HG02852 (cell line): ENCODE measurements around the gene SBF2.

Source experiments
- ATAC-seq: cut with Tn5 transposase; IDR thresholded peaks from one replicate; pipeline ENCODE4 v1.9.1; 2021; ENCODE audit warnings: mild to moderate bottlenecking, moderate library complexity; ENCODE audit not compliant: unreplicated experiment

Gene SBF2

GRCh38 chr11:9738707-9739106 is 555.3 kb downstream of the SBF2 start:
- ATAC-seq: no peak

GRCh38 chr11:9738116-9738515 is 555.9 kb downstream of the SBF2 start:
- ATAC-seq: no peak

GRCh38 chr11:9736365-9736764 is 557.7 kb downstream of the SBF2 start:
- ATAC-seq: no peak

GRCh38 chr11:9735919-9736318 is 558.1 kb downstream of the SBF2 start:
- ATAC-seq: no peak

GRCh38 chr11:9735236-9735635 is 558.8 kb downstream of the SBF2 start:
- ATAC-seq: no peak

DNA sequence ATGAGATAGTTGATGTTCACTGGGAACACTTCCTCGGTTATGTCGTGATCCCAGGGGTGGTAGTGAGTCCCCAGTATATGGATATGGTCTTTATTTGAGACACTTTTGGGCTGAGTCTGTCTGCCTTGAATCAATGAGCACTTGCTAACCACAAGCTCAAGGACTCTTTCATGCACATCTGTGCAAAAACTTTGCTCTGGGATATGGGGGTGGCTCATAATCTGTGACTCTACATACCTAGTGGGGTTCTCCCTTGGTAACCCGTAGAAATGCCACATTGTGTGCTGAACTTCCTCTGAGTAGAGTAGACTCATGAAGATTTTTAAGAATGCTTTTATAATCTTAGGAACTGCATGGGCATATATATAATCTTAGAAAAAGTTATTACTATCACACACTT is 560.8 kb downstream of the SBF2 start:
- no peak for ATAC-seq

DNA sequence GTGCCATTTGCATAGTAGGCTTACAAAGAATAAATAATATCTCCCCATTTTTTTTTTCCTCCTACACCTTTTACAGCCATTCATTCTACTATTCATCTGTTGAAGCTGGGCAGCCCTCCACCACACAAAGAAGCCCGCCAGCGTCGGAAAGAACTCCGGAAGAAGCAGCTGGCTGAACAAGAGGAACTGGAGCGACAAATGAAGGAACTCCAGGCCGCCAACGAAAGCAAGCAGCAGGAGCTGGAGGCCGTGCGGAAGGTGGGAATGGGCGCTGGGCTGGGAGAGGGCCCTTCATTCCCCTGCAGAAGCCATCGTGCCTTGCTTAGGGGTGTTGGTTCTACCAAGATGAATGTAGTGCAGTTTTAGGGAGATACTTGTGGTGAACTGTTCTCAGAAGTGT is 561.6 kb downstream of the SBF2 start:
- no peak for ATAC-seq

- no peak for ATAC-seq
Observed at GRCh38 chr11:9731256-9731655, 562.8 kb downstream of the SBF2 start.
